Thyroid gland (tissue), 4 donors: ENCODE measurements around the gene TMCO1. TPM values are rescaled to one million over a fixed set of nuclear protein-coding genes. Genes with fewer than 3 reads are reported as not detected.

ENCODE experiments used
- DNase-seq, 2 donors: peaks; one replicate each; pipeline ENCODE4 v3.0.0-alpha.2; 2019
- H3K27ac ChIP-seq, 3 donors: fragments of 200-600 bp; sonication (generic); 1 replicate in 2 of 3; 2 replicates in 1 of 3; pipeline ENCODE4 v1.5.1; 2016 to 2019; ENCODE audit warnings: mild to moderate bottlenecking in 1 of 3, moderate library complexity in 1 of 3
- H3K27me3 ChIP-seq: fragments of 200-600 bp; sonication (generic); one replicate; pipeline ENCODE4 v1.5.1; 2019
- H3K36me3 ChIP-seq, 2 donors: fragments of 200-600 bp; sonication (generic); one replicate each; pipeline ENCODE4 v1.5.1; 2016 to 2019
- H3K4me1 ChIP-seq, 2 donors: fragments of 200-600 bp; sonication (generic); one replicate each; pipeline ENCODE4 v1.5.1; 2017 to 2019
- H3K4me3 ChIP-seq, 3 donors: fragments of 200-600 bp; sonication (generic); replicated peaks in 1 of 3; 1 replicate in 2 of 3; 2 replicates in 1 of 3; pipeline ENCODE4 v1.5.1; 2016; ENCODE audit warnings: mild to moderate bottlenecking in 1 of 3
- H3K9me3 ChIP-seq: fragments of 200-600 bp; sonication (generic); one replicate; pipeline ENCODE4 v1.5.1; 2017
- POLR2A ChIP-seq, 2 donors: fragments of 450-650 bp; IDR thresholded peaks; one replicate each; pipeline ENCODE4 v1.6.1; 2017; ENCODE audit warnings: antibody characterized with exemption in 2 of 2, mild to moderate bottlenecking in 2 of 2, moderate library complexity in 1 of 2
- WGBS, 2 donors: methylation state at CpG; one replicate each; pipeline ENCODE4 v1.1.5; 2017; 5-methylcytosine and 5-hydroxymethylcytosine counted together
- intact Hi-C: fragments of 100-400 bp; cut with DNase I; formaldehyde crosslinking; loops from one replicate; pipeline ENCODE4 v1.15.1; 2023
- total RNA-seq, 4 donors: library from RNA; depleted of rRNA; stranded (reverse); fragments of >200 nt; gene quantifications; one replicate each; pipeline ENCODE4 v1.2.3, GENCODE V29; 2016
- TF ChIP-seq, protein P1 (sequence below), 6 experiments: fragments of 200-600 bp in 3 of 6; fragments of 450-650 bp in 3 of 6; sonication (generic) in 3 of 6; IDR thresholded peaks; one replicate each; pipeline ENCODE4 v1.5.1; 2016 to 2019; ENCODE audit warnings: antibody characterized with exemption in 6 of 6, mild to moderate bottlenecking in 2 of 6, inconsistent platforms in 1 of 6, moderate library complexity in 1 of 6

The TMCO1 gene
- total RNA-seq, 4 donors from 2014 or later, result 94.5 to 114 (median 103) TPM

DNA sequence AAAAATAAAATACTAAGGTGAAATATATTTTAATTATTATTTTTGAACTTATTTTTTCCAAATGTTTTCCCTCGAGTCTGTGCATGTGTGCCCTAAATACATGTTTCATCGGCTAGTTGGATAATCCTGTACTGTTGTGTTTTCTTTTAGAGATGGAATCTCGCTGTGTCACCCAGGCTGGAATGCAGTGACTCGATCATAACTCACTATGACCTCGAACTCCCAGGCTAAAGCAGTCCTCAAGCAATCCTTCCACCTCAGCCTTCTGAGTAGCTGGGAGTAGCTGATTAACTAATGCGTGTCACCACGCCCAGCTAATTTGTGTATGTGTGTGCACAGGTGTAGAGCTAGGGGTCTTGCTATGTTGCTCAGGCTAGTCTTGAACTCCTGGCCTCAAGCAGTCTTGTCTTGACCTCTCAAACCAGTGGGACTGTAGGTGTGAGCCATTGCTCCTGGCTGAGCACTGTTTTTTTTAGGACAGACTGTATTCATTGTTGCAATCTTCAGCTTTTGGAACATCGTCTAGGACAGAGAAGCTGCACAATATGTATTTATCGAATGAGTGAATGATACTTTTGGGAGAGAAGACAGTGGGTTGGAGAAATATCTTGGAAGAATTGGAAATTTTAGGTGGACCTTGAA, 4.8 kb upstream of the TMCO1 start:
- Histone ChIP-seq H3K27ac (no peak overlapping the region), H3K27me3 (no peaks in the 10 kb centered on the region), H3K4me1 (peaks cover 8 to 11% of the 10 kb centered on the region in 2 donors), H3K4me3 (no peak overlapping the region), H3K9me3 (no peaks in the 10 kb centered on the region), H3K36me3 (peaks cover 0 to 7% of the 10 kb centered on the region in 2 donors)
- 89 to 96% methylated on average over 9 of the region's 9 CpGs for WGBS, 2 donors
- DNase-seq, result no peak
- intact Hi-C loops, result loop anchor here (10.0 kb wide), 1 partner anchor 59 kb away; no protein-coding TSS in a partner anchor
- no peak for TF ChIP-seq POLR2A (IDR thresholded peaks at IDR 0.05)
- TF ChIP-seq, protein P1, sequence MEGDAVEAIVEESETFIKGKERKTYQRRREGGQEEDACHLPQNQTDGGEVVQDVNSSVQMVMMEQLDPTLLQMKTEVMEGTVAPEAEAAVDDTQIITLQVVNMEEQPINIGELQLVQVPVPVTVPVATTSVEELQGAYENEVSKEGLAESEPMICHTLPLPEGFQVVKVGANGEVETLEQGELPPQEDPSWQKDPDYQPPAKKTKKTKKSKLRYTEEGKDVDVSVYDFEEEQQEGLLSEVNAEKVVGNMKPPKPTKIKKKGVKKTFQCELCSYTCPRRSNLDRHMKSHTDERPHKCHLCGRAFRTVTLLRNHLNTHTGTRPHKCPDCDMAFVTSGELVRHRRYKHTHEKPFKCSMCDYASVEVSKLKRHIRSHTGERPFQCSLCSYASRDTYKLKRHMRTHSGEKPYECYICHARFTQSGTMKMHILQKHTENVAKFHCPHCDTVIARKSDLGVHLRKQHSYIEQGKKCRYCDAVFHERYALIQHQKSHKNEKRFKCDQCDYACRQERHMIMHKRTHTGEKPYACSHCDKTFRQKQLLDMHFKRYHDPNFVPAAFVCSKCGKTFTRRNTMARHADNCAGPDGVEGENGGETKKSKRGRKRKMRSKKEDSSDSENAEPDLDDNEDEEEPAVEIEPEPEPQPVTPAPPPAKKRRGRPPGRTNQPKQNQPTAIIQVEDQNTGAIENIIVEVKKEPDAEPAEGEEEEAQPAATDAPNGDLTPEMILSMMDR (IDR thresholded peaks at IDR 0.05), result no peak

DNA sequence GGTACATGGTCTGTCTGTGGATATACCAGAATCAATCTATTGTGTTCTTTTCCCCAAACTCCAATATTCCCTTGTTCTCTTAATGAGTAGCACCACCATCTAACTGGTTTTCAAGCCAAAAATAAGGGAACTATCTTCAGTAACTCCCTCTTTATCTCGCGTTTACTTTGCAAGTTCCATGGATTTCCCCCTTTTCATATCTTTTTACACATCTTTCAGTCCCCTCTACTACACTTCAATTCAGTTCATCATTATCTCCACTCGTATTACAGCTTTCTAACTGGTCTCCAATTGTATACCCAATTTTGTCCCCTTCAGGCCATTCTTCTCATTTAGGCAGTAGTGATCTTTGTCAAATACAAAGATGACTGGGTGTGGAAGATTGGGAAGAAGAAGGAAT, 4.1 kb upstream of the TMCO1 start:
- no peak for DNase-seq
- Histone ChIP-seq H3K4me3 (no peak overlapping the region), H3K27me3 (no peaks in the 10 kb centered on the region), H3K27ac (no peak overlapping the region), H3K9me3 (no peaks in the 10 kb centered on the region), H3K36me3 (peaks cover 0 to 7% of the 10 kb centered on the region in 2 donors), H3K4me1 (peaks cover 14 to 16% of the 10 kb centered on the region in 2 donors)
- 92 to 94% methylated on average over 3 of the region's 3 CpGs for WGBS, 2 donors
- intact Hi-C loops, result loop anchor here (10.0 kb wide), 1 partner anchor 58 kb away; no protein-coding TSS in a partner anchor
- TF ChIP-seq, protein P1 (IDR thresholded peaks at IDR 0.05), result no peak
- no peak for TF ChIP-seq POLR2A (IDR thresholded peaks at IDR 0.05)

DNA sequence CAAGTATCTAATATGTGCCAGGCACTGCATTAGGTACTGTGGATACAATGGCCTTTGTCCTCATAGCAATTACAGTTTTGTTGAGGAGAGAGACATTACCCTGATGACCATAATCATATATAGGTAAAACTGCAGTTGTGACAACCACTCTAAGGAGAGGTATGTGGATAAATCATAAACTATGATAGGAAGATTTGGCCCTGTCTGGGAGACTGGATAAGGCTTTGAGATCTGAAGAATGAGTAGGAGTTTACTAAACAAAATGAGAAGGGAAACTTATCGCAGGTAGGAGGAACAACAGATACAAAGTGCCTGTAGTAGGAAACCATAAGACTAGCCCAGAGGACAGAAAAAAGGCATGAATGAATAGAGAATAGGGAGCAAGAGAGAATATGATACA, 4.4 kb downstream of the TMCO1 start:
- intact Hi-C loops, result loop anchor here (10.0 kb wide), 1 partner anchor 159 kb away; no protein-coding TSS in a partner anchor
- no peak for TF ChIP-seq POLR2A (IDR thresholded peaks at IDR 0.05)
- TF ChIP-seq, protein P1 (IDR thresholded peaks at IDR 0.05), result no peak
- H3K9me3 ChIP-seq, result no peaks in the 10 kb centered on the region
- no peak overlapping the region for H3K27ac ChIP-seq
- H3K4me3 ChIP-seq, result no peak overlapping the region
- H3K27me3 ChIP-seq, result no peaks in the 10 kb centered on the region
- DNase-seq, result no peak
- peaks cover 10 to 12% of the 10 kb centered on the region in 2 donors for H3K4me1 ChIP-seq
- 94 to 96% methylated on average over 1 of the region's 1 CpG for WGBS, 2 donors
- peaks cover 4 to 11% of the 10 kb centered on the region in 2 donors for H3K36me3 ChIP-seq

DNA sequence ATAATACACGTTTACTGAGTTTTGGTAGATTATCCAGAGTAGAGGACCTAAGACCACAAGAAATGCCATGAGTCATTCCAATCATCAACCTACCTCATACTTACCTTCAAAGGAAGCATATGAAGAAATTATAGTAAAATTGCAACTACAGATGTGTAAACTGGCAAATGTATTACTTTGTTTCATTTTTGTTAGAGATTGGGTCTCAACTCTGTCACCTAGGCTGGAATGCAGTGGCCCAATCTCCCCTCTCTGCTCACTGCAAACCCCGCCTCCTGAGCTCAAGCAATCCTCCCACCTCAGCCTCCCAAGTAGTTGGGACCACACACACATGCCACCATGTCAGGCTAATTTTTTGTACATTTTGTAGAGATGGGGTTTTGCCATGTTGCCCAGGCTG, 5.2 kb downstream of the TMCO1 start:
- 91 to 94% methylated on average over 2 of the region's 2 CpGs for WGBS, 2 donors
- intact Hi-C loops, result loop anchor here (10.0 kb wide), 1 partner anchor 159 kb away; no protein-coding TSS in a partner anchor
- H3K4me1 ChIP-seq, result peaks cover 9 to 12% of the 10 kb centered on the region in 2 donors
- TF ChIP-seq, protein P1 (IDR thresholded peaks at IDR 0.05), result no peak
- no peak for TF ChIP-seq POLR2A (IDR thresholded peaks at IDR 0.05)
- no peaks in the 10 kb centered on the region for H3K27me3 ChIP-seq
- peaks cover 4 to 11% of the 10 kb centered on the region in 2 donors for H3K36me3 ChIP-seq
- no peaks in the 10 kb centered on the region for H3K9me3 ChIP-seq
- no peak for DNase-seq
- H3K27ac ChIP-seq, result no peak overlapping the region
- H3K4me3 ChIP-seq, result no peak overlapping the region

DNA sequence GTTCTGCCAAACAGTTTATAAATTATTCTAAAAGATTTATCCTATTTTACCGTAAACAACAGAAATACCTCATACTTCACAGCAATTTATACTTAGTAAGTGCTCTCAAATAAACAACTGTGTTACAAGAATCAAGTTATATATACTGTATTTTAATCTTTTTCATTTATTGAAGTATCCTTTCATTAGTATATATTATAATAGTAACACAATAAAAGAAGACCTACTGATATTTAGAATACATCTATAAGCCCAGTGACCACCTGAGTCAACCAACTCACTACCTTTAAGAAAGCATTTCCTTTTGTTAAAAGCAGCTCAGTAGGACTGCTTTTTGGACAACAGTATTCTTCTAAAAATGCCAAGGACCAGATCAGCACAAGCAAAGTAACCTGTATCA, 5.9 kb downstream of the TMCO1 start:
- peaks cover 4 to 14% of the 10 kb centered on the region in 2 donors for H3K36me3 ChIP-seq
- intact Hi-C loops, result loop anchor here (10.0 kb wide), 1 partner anchor 158 kb away; no protein-coding TSS in a partner anchor
- TF ChIP-seq, protein P1 (IDR thresholded peaks at IDR 0.05), result no peak
- TF ChIP-seq POLR2A (IDR thresholded peaks at IDR 0.05), result no peak

More for the DNA sequence above, 5.9 kb downstream of the TMCO1 start:
- H3K9me3 ChIP-seq, result no peaks in the 10 kb centered on the region
- no peak overlapping the region for H3K4me3 ChIP-seq
- H3K27me3 ChIP-seq, result no peaks in the 10 kb centered on the region
- H3K27ac ChIP-seq, result no peak overlapping the region
- H3K4me1 ChIP-seq, result peaks cover 3 to 5% of the 10 kb centered on the region in 2 donors
- no peak for DNase-seq
- 99 to 100% methylated on average over 1 of the region's 1 CpG for WGBS, 2 donors
